Upper lobe of left lung (tissue), 6 donors: ENCODE results near the gene IRF4. TPM values are rescaled to one million over a fixed set of nuclear protein-coding genes. Genes with fewer than 3 reads are reported as not detected.
"Not testable (repeated sequence)": the region's sequence is repeated elsewhere in the genome, so short reads cannot be mapped to it uniquely, and the experiment has no call there.

ENCODE experiments used
- ATAC-seq, 2 donors: fragments of 200-7000 bp; cut with Tn5 transposase; one replicate each; pipeline ENCODE4 v1.9.1; 2022; ENCODE audit warnings: mild to moderate bottlenecking in 2 of 2, moderate library complexity in 2 of 2; ENCODE audit not compliant: low FRiP score in 2 of 2
- DNase-seq, 2 donors: peaks; one replicate each; pipeline ENCODE4 v3.0.0-alpha.2; 2019 to 2020
- H3K27ac ChIP-seq, 4 donors: fragments of 200-600 bp; sonication (generic); one replicate each; pipeline ENCODE4 v1.5.1; 2016 to 2019
- H3K27me3 ChIP-seq, 4 donors: fragments of 200-600 bp; sonication (generic); one replicate each; pipeline ENCODE4 v1.5.1; 2017 to 2019
- H3K36me3 ChIP-seq, 4 donors: fragments of 200-600 bp; sonication (generic); one replicate each; pipeline ENCODE4 v1.5.1; 2016 to 2019
- H3K4me1 ChIP-seq, 4 donors: fragments of 200-600 bp; sonication (generic); one replicate each; pipeline ENCODE4 v1.5.1; 2018 to 2019
- H3K4me3 ChIP-seq, 4 donors: fragments of 200-600 bp; sonication (generic); one replicate each; pipeline ENCODE4 v1.5.1; 2017 to 2019; ENCODE audit warnings: mild to moderate bottlenecking in 2 of 4, moderate library complexity in 1 of 4
- H3K9me3 ChIP-seq, 4 donors: fragments of 200-600 bp; sonication (generic); one replicate each; pipeline ENCODE4 v1.5.1; 2018 to 2019
- EP300 ChIP-seq, 4 donors: sonication (generic); formaldehyde crosslinking; IDR thresholded peaks; one replicate each; pipeline ENCODE4 v1.5.1; 2017; ENCODE audit warnings: antibody characterized with exemption in 4 of 4, control low read depth in 2 of 4
- POLR2A ChIP-seq, 4 donors: fragments of 450-650 bp; IDR thresholded peaks; one replicate each; pipeline ENCODE4 v1.5.1; 2016 to 2017; ENCODE audit warnings: antibody characterized with exemption in 4 of 4, mild to moderate bottlenecking in 2 of 4
- POLR2AphosphoS5 ChIP-seq, 2 donors: sonication (generic); formaldehyde crosslinking; IDR thresholded peaks; one replicate each; pipeline ENCODE4 v1.5.1; 2017; ENCODE audit warnings: antibody characterized with exemption in 2 of 2
- whole genome bisulfite sequencing, 2 donors: methylation state at CpG; one replicate each; pipeline ENCODE4 v1.1.5; 2017 to 2018; 5-methylcytosine and 5-hydroxymethylcytosine counted together
- total RNA-seq, 6 donors: library from RNA; depleted of rRNA in 4 of 6; stranded (reverse); fragments of >200 nt in 4 of 6; gene quantifications; one replicate each; pipeline versions ENCODE4 v1.1.0 to v1.2.1, GENCODE V29; 2016 to 2021
- TF ChIP-seq, protein P1 (sequence below), 6 experiments: fragments of 450-650 bp in 4 of 6; fragments of 200-600 bp in 2 of 6; sonication (generic) in 2 of 6; IDR thresholded peaks; one replicate each; pipeline ENCODE4 v1.5.1; 2016 to 2019; ENCODE audit warnings: antibody characterized with exemption in 6 of 6
- donor health status: DM: no; HTN: no; CAD: no; lungs with moderate emphysema.
- donor health status: DM: no; HTN: yes; CAD: no; lungs with severe emphysema.

IRF4 gene
- total RNA-seq, 6 donors from 2014 or later = 1.6 to 10.5 (median 5.9) TPM

GRCh38 chr6:373031-373430 lies 18.5 kb upstream of the IRF4 start:
- ATAC-seq = peak; percentile 1 to 8
- WGBS, 2 donors = 81 to 90% methylated on average over 8 of the region's 8 CpGs
- Histone ChIP-seq H3K36me3 (no peaks in the 10 kb centered on the region), H3K27ac (no peak overlapping the region), H3K4me1 (peaks cover 3 to 18% (median 12%) of the 10 kb centered on the region in 4 donors), H3K27me3 (no peaks in the 10 kb centered on the region), H3K9me3 (no peaks in the 10 kb centered on the region), H3K4me3 (no peak overlapping the region)
- TF ChIP-seq EP300 (IDR thresholded peaks at IDR 0.05) (no peak), POLR2AphosphoS5 (IDR thresholded peaks at IDR 0.05) (no peak), POLR2A (IDR thresholded peaks at IDR 0.05) (no peak)
- TF ChIP-seq, protein P1, sequence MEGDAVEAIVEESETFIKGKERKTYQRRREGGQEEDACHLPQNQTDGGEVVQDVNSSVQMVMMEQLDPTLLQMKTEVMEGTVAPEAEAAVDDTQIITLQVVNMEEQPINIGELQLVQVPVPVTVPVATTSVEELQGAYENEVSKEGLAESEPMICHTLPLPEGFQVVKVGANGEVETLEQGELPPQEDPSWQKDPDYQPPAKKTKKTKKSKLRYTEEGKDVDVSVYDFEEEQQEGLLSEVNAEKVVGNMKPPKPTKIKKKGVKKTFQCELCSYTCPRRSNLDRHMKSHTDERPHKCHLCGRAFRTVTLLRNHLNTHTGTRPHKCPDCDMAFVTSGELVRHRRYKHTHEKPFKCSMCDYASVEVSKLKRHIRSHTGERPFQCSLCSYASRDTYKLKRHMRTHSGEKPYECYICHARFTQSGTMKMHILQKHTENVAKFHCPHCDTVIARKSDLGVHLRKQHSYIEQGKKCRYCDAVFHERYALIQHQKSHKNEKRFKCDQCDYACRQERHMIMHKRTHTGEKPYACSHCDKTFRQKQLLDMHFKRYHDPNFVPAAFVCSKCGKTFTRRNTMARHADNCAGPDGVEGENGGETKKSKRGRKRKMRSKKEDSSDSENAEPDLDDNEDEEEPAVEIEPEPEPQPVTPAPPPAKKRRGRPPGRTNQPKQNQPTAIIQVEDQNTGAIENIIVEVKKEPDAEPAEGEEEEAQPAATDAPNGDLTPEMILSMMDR (IDR thresholded peaks at IDR 0.05) = no peak
- peak in 1 of 2 donors; percentile 73 for DNase-seq

GRCh38 chr6:373773-374724 lies 17.5 kb upstream of the IRF4 start:
- Histone ChIP-seq H3K9me3 (no peaks in the 10 kb centered on the region), H3K4me1 (peaks cover 3 to 18% (median 12%) of the 10 kb centered on the region in 4 donors), H3K27me3 (no peaks in the 10 kb centered on the region), H3K4me3 (no peak overlapping the region), H3K36me3 (no peaks in the 10 kb centered on the region), H3K27ac (no peak overlapping the region)
- DNase-seq (peak in 1 of 2 donors; percentile 75), ATAC-seq (peak; percentile 4 to 19)
- TF ChIP-seq POLR2A (IDR thresholded peaks at IDR 0.05) (no peak), POLR2AphosphoS5 (IDR thresholded peaks at IDR 0.05) (no peak)
- TF ChIP-seq, protein P1 (IDR thresholded peaks at IDR 0.05) = no peak
- WGBS, 2 donors = 54 to 68% methylated on average over 26 of the region's 26 CpGs

- 84 to 85% methylated on average over 8 of the region's 8 CpGs for WGBS, 2 donors
- no peak for DNase-seq
- H3K27ac ChIP-seq = no peak overlapping the region
- H3K4me1 ChIP-seq = peaks cover 3 to 18% (median 12%) of the 10 kb centered on the region in 4 donors
- peak in 1 of 2 donors; percentile 1 for ATAC-seq
- H3K36me3 ChIP-seq = no peaks in the 10 kb centered on the region
- no peak overlapping the region for H3K4me3 ChIP-seq
- no peaks in the 10 kb centered on the region for H3K27me3 ChIP-seq
- TF ChIP-seq POLR2A (IDR thresholded peaks at IDR 0.05) (no peak), POLR2AphosphoS5 (IDR thresholded peaks at IDR 0.05) (no peak)
- no peaks in the 10 kb centered on the region for H3K9me3 ChIP-seq
Measured at GRCh38 chr6:374956-375355, 16.6 kb upstream of the IRF4 start.

GRCh38 chr6:376827-377640 lies 14.5 kb upstream of the IRF4 start:
- WGBS, 2 donors = 73 to 74% methylated on average over 10 of the region's 10 CpGs
- H3K4me3 ChIP-seq = no peak overlapping the region
- ATAC-seq (no peak), DNase-seq (no peak)
- H3K9me3 ChIP-seq = no peaks in the 10 kb centered on the region
- H3K36me3 ChIP-seq = no peaks in the 10 kb centered on the region
- H3K27me3 ChIP-seq = no peaks in the 10 kb centered on the region
- no peak overlapping the region for H3K27ac ChIP-seq
- TF ChIP-seq EP300 (IDR thresholded peaks at IDR 0.05) (no peak), POLR2AphosphoS5 (IDR thresholded peaks at IDR 0.05) (no peak), POLR2A (IDR thresholded peaks at IDR 0.05) (no peak)
- TF ChIP-seq, protein P1 (IDR thresholded peaks at IDR 0.05) = no peak
- H3K4me1 ChIP-seq = peaks cover 3 to 18% (median 12%) of the 10 kb centered on the region in 4 donors

DNA sequence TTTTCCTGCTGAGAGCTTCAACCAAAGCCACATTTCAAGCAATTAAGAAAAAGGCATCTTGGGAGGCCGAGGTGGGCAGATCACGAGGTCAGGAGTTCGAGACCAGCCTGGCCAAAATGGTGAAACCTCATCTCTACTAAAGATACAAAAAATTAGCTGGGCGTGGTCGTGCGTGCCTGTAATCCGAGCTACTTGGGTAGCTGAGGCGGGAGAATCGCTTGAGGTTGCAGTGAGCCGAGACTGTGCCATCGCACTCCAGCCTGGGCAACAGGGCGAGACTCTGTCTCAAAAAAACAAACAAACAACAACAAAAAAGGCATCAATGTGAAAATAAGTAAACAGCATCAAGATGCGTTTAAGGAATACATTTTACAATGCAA lies 13.9 kb upstream of the IRF4 start:
- not testable (repeated sequence) for H3K9me3 ChIP-seq, H3K27me3 ChIP-seq, H3K4me3 ChIP-seq, DNase-seq, H3K36me3 ChIP-seq, ATAC-seq, H3K27ac ChIP-seq
- 88% methylated on average over 13 of the region's 13 CpGs for WGBS, 2 donors
- peaks cover 3 to 17% (median 12%) of the 10 kb centered on the region in 4 donors for H3K4me1 ChIP-seq
